Heart left ventricle (tissue), 13 donors: ENCODE results near the gene UNC13C.

Experiments
- CTCF ChIP-seq, 12 donors: fragments of 200-600 bp; sonication (generic) in 4 of 12; IDR thresholded peaks; one replicate each; pipeline versions ENCODE4 v1.5.0 to v1.8.0; 2018 to 2022; ENCODE audit warnings: antibody characterized with exemption in 12 of 12, mild to moderate bottlenecking in 5 of 12
- POLR2A ChIP-seq, 2 donors: fragments of 450-650 bp; IDR thresholded peaks; one replicate each; pipeline ENCODE4 v1.6.1; 2017; ENCODE audit warnings: antibody characterized with exemption in 2 of 2, mild to moderate bottlenecking in 2 of 2, moderate library complexity in 2 of 2
- donor health status: ischemic (EF 13 %, LVEDD 7.1; RV severe dilation, severe dysfunction).
- donor health status: DM: no; HTN: yes; CAD: no.
- donor health status: DM: no; HTN: no; CAD: no.
- donor health status: ischemic (EF 25% LVEDD 6.9; RV normal size, moderate dysfunction).
- donor health status: ischemic (EF 25% LVEDD 5.7; RV mildly dilated, moderate dysfunction).
- donor health status: ischemic (EF 35%, LVEDD 5.7; RV mildly dilated, moderate dysfunction).
- donor health status: nonischemic (EF 11% LVEDD 7.7; RV severe dilation, severe dysfunction).
- donor health status: DM: yes; HTN: yes; CAD: no.
- donor health status: PGD.
- donor health status: ischemic (EF 29% LVEDD 5.4; RV normal size, mild dysfunction).
- donor health status: nonischemic (EF 23%, LVEDD 6.1; RV moderate dilation, normal function).

- TF ChIP-seq POLR2A (IDR thresholded peaks at IDR 0.05): no peak
- TF ChIP-seq CTCF (IDR thresholded peaks at IDR 0.05): no peak
Measured at GRCh38 chr15:54102704-54103103, 124.5 kb downstream of the UNC13C start.
